ENCODE results near the gene MEF2A. TPM values are rescaled to one million over a fixed set of nuclear protein-coding genes. Genes with fewer than 3 reads are reported as not detected.
"Not testable (repeated sequence)": the region's sequence is repeated elsewhere in the genome, so short reads cannot be mapped to it uniquely, and the experiment has no call there.

The MEF2A gene
- polyA plus RNA-seq, 10 donors = 42.6 to 63.7 (median 53.7) TPM

- no peak for DNase-seq
Measured at GRCh38 chr15:99644913-99645542, 79.2 kb downstream of the MEF2A start.

GRCh38 chr15:99645543-99645935 lies 79.8 kb downstream of the MEF2A start:
- DNase-seq = no peak

DNA sequence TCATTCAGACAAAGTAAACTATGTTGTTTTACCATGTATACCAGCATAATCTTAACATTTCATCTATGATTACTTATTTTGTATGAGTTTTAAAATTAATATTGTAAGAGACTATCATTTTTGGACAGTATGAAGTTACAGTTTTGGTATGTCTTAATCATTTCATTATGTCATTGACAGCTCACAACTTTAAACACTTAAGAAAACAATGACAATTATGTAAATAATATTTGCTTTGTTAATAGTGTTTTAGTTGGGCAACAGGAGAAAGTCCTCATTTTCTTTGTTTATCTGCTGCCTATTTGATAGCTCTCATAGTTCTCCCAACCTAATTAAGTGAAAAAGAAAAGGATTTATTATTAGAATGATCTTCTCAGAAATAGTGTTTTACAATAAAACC lies 80.2 kb downstream of the MEF2A start:
- DNase-seq = no peak

DNA sequence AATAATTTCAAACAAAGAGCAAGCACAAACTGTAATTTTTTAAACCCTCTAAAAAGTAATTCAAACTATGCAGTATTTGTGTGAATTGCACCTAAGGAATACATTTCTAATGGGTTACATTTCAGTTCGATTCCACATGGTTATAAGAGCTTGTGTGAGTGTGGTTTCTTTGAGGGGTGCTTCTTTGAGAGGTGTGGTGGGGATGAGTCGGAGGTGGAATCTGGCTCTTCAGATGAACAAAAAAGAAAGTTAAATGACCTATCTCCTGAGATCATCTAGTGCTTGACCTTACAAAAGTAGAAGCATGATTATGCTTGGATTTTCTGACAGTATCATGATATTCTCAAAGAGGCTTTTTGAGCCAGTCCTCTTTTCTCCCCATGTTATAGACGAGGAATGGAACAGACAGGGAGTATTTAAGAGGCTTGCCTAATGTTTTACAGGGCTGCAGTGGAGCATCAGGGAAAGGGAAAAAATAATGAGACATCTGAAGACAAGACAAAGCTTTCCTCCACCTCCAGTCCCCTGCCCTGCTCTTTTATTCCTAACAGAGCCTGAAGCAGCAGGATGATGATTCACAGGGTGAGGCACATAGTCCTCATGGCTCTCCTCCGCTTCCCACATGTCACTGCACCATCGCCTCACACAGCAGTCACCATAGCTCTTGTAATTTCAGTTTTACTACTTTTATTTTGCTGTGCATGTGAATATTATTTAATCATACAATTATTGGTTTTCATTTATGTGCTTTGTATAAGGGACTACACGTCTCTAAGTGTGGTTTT lies 85.4 kb downstream of the MEF2A start:
- no peak for DNase-seq

GRCh38 chr15:99656205-99656604 lies 90.4 kb downstream of the MEF2A start:
- no peak for DNase-seq

DNA sequence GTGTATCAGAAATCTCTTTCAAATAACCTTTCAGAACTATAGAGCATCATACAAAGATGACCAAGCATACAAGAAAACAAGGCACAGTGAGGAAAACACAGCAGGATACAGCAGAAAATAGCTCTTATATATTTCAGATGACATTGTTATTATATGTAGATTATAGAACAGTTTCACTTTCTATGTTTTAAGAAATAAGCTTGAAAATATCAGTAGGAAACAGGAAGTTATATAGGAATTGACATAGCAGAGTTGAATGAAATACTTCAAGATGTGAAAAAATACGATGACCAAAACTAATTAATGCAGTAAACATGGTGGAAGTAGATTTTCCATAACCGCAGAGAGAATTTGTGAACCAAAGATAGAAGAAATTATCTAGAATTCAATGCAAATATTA lies 92.2 kb downstream of the MEF2A start:
- no peak for DNase-seq

DNA sequence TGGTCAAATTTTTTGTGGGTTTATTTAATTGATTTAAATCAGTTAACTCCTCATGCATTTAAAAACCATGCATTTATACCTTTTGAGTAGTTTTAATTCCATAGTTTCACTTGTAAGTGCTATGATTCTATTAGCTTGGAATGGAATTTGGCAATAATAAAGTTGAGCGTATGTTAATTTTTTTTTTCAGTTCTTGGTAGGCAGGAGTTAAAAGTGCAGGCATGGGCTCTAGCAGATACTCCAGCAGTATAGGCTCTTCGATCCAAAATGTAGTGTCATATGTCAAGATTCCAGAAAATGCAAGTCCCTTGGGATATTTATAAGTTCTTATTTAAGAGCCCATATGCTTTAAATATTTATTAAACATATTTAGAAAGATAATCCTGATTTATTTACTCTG lies 97.1 kb downstream of the MEF2A start:
- peak; percentile 33 to 76 (median 36) for DNase-seq

- not testable (repeated sequence) for DNase-seq
Measured at GRCh38 chr15:99666073-99666472, 100.3 kb downstream of the MEF2A start.

DNA sequence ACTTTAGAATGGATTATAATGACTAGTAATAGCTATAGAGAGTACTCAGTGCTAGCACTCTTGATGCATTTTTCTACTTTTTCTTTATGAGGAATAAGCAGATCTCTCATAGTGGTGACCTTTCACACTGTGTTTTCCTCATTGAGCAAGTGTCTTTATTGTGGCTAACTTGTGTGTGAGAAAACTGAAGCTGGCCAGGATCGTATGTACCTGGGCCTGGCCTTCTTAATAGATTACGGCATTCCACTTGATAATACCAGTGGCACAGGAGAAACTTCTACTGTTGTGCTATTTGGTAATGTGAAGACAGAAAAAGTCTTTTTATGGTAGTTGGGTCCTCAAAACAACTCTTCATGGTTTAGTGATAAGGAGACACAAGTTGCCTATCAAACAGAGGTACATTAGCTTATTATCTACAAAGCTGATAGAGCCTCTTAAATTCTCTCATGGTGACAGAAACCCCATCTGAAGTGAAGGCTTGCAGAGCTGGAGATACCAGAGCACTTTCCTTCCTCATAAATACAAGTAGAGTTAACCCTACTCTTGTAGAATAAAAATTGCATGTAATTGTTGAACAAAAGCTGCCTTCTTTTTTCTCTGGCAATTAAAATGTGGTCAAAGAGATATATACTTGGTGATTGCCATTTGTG lies 102.9 kb downstream of the MEF2A start:
- DNase-seq = no peak

DNA sequence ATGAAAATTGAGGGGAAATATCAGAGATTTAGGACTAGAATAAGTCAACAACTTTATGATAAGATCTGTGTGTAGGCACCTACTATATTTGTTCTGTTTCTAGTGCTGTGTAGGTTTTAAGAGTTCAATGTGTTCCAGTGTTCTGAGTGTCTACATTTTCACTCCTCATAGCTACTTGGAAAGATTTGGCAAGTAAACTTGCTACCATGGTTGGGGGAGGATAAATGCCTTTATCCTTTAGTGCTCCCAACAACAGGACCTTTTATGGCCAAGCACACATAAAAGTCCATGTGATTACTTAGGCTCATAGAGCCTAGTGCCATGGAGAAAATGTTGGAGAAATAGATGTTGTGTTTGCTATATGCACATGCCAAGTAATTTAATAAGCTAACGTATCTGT lies 103.5 kb downstream of the MEF2A start:
- no peak for DNase-seq

DNA sequence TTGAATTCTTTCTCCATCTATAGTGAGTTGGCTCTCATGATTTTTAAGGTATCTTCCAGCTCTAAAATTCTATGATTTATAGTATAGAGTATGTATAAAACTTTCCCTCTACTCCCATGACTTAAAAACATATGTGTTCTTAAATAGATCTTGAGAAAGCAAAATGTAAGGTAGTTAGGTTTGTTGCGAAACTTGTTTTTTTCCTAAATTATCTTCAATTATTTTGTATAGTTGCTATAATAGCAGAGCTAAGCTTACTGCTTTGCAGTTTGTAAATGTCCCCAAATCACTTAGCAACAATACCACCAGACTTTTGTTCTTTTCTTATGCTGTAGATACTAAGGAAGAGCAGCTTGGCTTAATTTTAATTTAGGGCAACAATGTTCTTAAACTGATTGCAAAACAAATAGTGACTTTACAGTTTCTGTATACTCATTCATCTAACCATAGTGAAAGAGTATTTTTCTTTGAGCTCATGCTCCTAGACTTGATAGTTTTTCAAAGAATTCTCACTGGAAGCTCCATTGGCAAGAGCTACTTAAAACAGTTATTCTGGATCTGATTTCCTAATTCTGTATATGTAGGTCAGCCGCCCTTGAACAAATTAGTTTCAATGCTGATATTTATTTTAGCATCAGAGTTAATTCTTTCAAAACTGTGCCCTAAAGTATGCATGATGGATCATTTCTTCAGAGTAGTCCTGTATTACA lies 106.3 kb downstream of the MEF2A start:
- DNase-seq = peak in 2 of 3 donors; percentile 27 to 51

- no peak for DNase-seq
Measured at GRCh38 chr15:99673111-99673510, 107.3 kb downstream of the MEF2A start.

GRCh38 chr15:99674279-99674678 lies 108.5 kb downstream of the MEF2A start:
- no peak for DNase-seq

GRCh38 chr15:99677540-99678134 lies 111.9 kb downstream of the MEF2A start:
- DNase-seq = no peak

DNA sequence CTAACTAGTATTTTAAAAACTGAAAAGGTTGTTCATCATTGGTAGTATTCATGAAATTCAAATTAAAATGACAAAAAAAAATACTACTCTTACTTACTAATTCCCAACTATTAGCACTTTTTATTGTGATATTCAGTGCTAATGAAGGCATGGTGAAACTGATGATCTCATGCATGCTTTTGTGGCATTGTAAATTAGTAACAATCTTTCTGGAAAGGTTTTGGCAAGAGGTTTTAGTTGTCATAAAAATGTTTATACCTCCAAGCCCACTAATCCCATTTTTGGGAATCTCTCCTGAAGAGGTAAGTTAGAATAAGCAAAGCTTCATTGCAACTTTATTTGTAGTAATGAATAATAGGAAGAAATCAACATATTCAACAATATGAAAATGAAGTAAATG lies 114.5 kb downstream of the MEF2A start:
- no peak for DNase-seq

GRCh38 chr15:99681990-99682389 lies 116.2 kb downstream of the MEF2A start:
- no peak for DNase-seq

DNA sequence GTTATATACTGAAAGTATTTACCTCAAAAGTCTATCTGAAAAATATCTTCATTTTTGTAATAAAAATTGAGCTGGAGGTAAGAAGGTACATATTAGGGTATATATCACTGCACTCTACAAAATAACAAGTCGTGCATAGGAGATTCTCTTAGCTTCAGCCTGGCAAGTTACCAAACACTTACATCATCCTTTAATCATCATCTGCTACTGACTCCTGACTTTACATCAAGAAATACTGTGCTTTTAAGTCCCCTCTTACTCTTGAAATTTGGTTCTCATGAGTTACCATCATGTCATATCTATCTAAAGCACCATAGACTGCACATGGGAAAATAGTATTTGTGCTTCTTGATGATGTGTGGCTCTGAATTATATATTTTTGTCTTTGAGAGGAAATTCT lies 116.7 kb downstream of the MEF2A start:
- peak; percentile 52 to 74 (median 63) for DNase-seq

DNA sequence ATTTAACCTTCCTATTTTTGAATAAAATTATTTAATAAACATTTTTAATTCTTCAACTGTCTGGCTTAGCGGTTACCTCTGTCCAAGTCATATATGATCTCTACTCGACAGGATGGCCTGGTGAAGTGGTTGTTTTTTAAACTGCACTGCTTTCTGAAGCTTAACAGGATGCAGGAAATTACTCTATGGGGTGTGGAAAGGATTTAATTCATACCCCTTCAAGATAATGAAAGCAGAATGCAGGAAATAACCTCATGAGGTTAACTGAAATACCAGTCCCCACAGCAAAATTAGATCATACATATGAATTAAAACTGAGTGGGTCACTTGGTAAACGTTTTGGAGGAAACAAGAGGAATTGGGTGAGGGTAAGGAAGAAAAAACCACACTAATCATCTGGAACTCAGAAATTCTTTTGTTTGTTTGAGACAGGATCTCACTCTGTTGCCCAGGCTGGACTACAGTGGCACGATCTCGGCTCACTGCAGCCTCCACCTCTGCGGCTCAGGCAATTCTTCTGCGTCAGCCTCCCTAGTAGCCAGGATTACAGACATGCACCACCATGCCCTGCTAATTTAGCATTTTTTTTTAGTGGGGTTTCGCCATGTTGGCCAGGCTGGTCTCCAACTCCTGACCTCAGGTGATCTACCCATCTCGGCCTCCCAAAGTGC lies 117.4 kb downstream of the MEF2A start:
- DNase-seq = no peak

DNA sequence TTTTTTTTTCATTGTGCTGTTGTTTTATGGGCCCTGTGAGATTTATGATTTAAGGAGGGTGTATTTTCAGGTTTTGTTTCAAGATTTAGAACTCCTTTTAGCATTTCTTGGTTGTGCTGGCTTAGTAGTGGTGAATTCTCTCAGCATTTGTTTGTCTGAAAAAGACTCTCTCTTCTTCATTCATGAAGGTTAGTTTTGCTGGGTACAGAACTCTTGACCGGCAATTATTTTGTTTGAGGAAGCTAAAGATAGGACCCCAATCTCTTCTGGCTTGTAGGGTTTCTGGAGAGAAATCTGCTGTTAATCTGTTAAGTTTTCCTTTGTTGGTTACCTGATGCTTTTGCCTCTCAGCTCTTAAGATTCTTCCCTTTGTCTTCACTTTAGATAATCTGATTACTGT lies 120.5 kb downstream of the MEF2A start:
- no peak for DNase-seq

DNA sequence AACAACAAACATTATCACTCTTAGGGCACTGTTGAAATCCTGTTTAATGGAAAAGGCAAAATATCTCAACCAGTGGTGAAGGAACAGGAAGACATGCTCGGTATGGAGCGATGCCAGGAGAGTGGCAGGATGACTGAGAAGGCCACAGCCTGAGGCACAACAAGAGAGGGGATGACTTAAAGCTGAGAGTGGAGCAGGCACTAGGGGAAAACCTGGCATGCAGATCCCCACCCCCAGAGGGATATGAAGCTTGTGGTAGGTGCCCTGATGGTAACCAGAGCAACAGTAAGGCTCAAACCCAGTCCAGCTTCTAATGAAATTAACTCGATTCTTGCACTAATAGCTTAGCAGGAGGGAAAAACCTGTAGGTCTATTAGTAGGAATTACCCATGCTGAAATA lies 127.0 kb downstream of the MEF2A start:
- no peak for DNase-seq

DNA sequence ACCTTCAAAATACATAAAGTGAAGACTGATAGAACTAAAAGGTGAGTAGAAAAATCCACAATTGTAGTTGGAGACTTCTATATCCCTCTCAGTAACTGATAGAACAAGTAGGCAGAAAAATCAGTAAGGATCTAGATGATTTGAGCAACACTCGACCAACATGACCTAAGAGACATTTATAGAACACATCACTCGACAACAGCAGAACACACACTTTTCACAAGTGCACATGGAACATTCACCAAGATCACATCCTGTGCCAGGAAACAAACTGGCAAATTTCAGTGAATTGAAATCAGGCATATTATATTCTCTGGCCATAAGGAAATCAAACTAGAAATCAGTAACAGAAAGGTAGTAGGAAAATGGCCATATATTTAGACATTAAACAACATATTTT lies 130.3 kb downstream of the MEF2A start:
- no peak for DNase-seq
